SJSA1 (cell line): ENCODE data around the gene TTC28. TPM values are rescaled to one million over a fixed set of nuclear protein-coding genes. Genes with fewer than 3 reads are reported as not detected.
"Not testable (repeated sequence)": the region's sequence is repeated elsewhere in the genome, so short reads cannot be mapped to it uniquely, and the experiment has no call there.

Experiments
- DNase-seq, 2 experiments: peaks; one replicate each; pipeline ENCODE4 v3.0.0-alpha.2; 2015 to 2020; ENCODE audit warnings: low spot score in 2 of 2, low read depth in 1 of 2
- H3K27ac ChIP-seq: fragments of 250-450 bp; sonication (Bioruptor Pico); 2 replicates; pipeline ENCODE4 v1.5.1; 2020; ENCODE audit warnings: mild to moderate bottlenecking, moderate library complexity
- H3K27me3 ChIP-seq: fragments of 250-450 bp; sonication (Bioruptor Pico); replicated peaks from 2 replicates; pipeline ENCODE4 v1.5.1; 2020; ENCODE audit warnings: mild to moderate bottlenecking, moderate library complexity
- H3K36me3 ChIP-seq: fragments of 250-450 bp; sonication (Bioruptor Pico); 2 replicates; pipeline ENCODE4 v1.5.1; 2020; ENCODE audit warnings: mild to moderate bottlenecking
- H3K4me1 ChIP-seq: fragments of 250-450 bp; sonication (Bioruptor Pico); replicated peaks from 2 replicates; pipeline ENCODE4 v1.6.1; 2021; ENCODE audit warnings: mild to moderate bottlenecking
- H3K4me3 ChIP-seq: fragments of 250-450 bp; sonication (Bioruptor Pico); 2 replicates; pipeline ENCODE4 v1.5.1; 2020; ENCODE audit warnings: mild to moderate bottlenecking
- H3K9me3 ChIP-seq: fragments of 250-450 bp; sonication (Bioruptor Pico); replicated peaks from 2 replicates; pipeline ENCODE4 v1.5.1; 2020; ENCODE audit warnings: mild to moderate bottlenecking
- total RNA-seq: library from RNA; depleted of rRNA; stranded (reverse); fragments of >200 nt; shearing (Covaris generic); gene quantifications from 2 replicates; pipeline ENCODE4 v1.2.3, GENCODE V29; 2014

The TTC28 gene
- total RNA-seq, 1 experiment from 2014 or later, result 9.7 TPM

DNA sequence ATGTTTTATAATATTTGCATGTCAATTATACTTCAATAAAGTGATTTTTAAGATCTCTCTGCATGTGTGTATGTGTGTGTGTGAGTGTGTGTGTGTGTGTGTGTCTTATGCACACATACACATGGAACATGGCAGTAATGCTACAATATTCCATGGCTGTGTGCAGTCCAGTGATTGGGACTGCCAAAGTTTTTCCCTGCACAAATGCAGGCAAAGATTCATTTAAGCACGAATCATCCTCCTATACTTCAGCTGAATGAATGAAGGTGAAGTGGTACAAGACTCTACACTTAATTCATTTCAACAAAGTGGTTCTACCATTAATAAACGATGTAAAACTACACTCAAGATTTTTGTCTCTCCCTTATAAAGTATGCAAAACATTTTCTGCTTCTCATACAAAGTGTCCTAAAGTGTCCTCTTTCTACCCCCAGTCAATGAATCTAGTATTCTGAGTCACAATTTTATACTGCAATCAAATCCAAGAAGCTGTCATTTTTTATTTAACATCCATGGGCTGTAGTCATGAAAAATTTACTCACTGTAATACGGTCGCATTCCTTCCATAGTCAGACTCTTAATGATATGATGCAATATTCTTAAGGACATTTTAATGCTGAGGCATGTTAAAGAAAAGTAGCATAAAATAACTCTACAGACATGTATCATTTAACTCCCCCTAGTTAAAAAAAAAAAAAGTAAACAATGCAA, 132.4 kb downstream of the TTC28 start:
- Histone ChIP-seq H3K4me3 (no peak overlapping the region), H3K27ac (no peak overlapping the region)
- no peak for DNase-seq

DNA sequence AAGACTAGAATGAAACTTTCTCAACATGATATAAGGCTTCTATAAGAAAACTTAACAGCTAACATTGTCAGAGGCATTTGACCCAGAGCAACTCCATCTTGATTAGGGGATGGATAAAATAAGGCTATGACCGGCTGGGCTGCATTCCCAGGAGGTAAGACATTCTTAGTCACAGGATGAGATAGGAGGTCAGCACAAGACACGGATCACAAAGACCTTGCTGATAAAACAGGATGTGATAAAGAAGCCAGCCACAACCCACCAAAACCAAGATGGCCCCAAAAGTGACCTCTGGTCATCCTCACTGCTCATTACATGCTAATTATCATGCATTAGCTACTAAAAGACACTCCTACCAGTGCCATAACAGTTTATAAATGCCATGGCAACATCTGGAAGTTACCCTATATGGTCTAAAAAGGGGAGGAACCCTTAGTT, 135.2 kb downstream of the TTC28 start:
- Histone ChIP-seq H3K36me3 (no peaks in the 10 kb centered on the region), H3K9me3 (no peaks in the 10 kb centered on the region), H3K4me3 (no peak overlapping the region), H3K27ac (no peak overlapping the region), H3K27me3 (no peaks in the 10 kb centered on the region), H3K4me1 (no peaks in the 10 kb centered on the region)
- no peak for DNase-seq

More for the DNA sequence above, 132.4 kb downstream of the TTC28 start:
- Histone ChIP-seq H3K27me3 (no peaks in the 10 kb centered on the region), H3K4me1 (no peaks in the 10 kb centered on the region), H3K36me3 (no peaks in the 10 kb centered on the region), H3K9me3 (no peaks in the 10 kb centered on the region)

DNA sequence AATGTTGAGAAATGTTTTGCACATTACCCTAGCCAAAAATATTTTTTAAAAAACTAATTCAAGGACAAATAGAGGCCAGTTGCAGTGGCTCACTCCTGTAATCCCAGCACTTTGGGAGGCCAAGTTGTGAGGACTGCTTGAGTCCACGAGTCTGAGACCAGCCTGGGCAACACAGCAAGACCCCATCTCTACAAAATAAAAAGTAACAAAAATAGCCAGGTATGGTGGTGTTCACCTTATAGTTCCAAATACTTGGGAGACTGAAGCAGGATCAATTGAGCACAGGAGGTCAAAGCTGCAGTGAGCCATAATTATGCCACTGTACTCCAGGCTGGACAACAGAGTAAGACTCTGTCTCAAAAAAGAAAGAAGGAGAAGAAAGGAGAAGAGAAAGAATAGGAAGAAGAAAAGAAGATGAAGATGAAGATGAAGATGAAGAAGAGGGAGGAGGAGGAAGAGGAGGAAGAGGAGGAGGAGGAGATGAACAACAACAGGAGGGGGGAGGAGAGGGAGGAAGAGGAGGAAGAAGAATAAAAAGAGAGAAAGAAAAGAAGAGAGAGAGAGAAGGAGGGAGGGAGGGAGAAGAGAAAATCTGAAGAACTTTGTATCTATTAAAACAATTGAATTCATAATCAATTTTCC, 136.5 kb downstream of the TTC28 start:
- no peak for DNase-seq
- no peaks in the 10 kb centered on the region for H3K36me3 ChIP-seq
- H3K27ac ChIP-seq, result no peak overlapping the region
- H3K27me3 ChIP-seq, result no peaks in the 10 kb centered on the region
- H3K9me3 ChIP-seq, result no peaks in the 10 kb centered on the region
- no peaks in the 10 kb centered on the region for H3K4me1 ChIP-seq
- no peak overlapping the region for H3K4me3 ChIP-seq

DNA sequence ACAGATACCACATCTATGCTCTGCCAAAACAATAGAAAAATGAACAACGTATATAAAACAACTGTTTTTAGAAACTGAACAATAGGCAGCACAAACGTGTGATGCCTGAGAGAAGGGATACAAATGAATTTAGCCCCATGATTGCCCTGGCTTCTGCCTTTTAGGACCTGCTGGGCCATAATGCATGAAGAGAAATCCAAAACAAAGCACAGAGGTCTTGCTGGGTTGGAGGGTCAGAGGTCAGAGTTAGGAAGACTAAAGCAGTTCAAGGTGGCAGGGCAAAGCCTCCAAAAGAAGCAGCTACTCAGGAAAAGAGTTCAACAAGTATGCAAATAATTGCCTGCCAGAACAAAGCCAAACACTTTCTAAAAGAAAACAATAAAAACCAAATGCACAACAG, 138.5 kb downstream of the TTC28 start:
- no peaks in the 10 kb centered on the region for H3K27me3 ChIP-seq
- no peak overlapping the region for H3K27ac ChIP-seq
- no peak for DNase-seq
- no peak overlapping the region for H3K4me3 ChIP-seq
- no peaks in the 10 kb centered on the region for H3K4me1 ChIP-seq
- no peaks in the 10 kb centered on the region for H3K9me3 ChIP-seq
- no peaks in the 10 kb centered on the region for H3K36me3 ChIP-seq

DNA sequence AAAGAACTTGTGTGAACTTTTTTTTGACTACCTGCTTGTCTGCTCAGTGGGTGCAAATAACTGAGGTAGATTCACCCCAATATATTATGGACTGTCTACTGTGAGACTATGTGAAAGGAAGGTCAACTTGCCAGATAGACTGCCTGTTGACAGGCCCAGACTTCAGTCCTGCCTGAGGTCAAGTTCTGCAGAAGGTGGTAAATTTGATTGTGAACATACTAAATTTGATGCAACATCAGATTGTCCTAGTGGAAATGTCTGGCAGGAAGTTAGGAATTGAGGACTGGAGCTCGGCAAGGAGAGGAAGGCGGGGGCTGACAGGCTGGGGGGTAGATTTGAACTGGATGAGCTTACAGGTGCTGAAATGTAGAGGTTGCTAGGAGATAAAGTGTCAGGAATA, 140.7 kb downstream of the TTC28 start:
- no peaks in the 10 kb centered on the region for H3K36me3 ChIP-seq
- no peak overlapping the region for H3K4me3 ChIP-seq
- H3K27me3 ChIP-seq, result no peaks in the 10 kb centered on the region
- H3K9me3 ChIP-seq, result no peaks in the 10 kb centered on the region
- no peak overlapping the region for H3K27ac ChIP-seq
- no peak for DNase-seq
- H3K4me1 ChIP-seq, result no peaks in the 10 kb centered on the region

- H3K4me3 ChIP-seq, result not testable (repeated sequence)
These were observed 149.1 kb downstream of the TTC28 start for GRCh38 chr22:28530565-28530964.

DNA sequence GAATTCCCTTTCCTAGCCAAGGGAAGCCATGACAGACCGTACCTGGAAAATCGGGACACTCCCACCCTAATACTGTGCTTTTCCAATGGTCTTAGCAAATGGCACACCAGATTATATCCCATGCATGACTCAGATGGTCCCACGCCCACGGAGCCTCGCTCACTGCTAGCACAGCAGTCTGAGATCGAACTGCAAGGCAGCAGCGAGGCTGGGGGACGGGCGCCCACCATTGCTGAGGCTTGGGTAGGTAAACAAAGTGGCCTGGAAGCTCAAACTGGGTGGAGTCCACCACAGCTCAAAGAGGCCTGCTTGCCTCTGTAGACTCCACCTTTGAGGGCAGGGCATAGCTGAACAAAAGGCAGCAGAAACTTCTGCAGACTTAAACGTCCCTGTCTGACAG, 150.5 kb downstream of the TTC28 start:
- H3K4me3 ChIP-seq, H3K36me3 ChIP-seq, H3K27me3 ChIP-seq, H3K4me1 ChIP-seq, DNase-seq, H3K27ac ChIP-seq, H3K9me3 ChIP-seq: not testable (repeated sequence)

More at GRCh38 chr22:28530565-28530964, 149.1 kb downstream of the TTC28 start:
- H3K27me3 ChIP-seq, H3K4me1 ChIP-seq, DNase-seq, H3K9me3 ChIP-seq, H3K27ac ChIP-seq, H3K36me3 ChIP-seq: not testable (repeated sequence)

- peaks cover 8% of the 10 kb centered on the region; the same call in 1 of the 2 replicates for H3K4me1 ChIP-seq
- no peak overlapping the region for H3K4me3 ChIP-seq
- no peaks in the 10 kb centered on the region for H3K27me3 ChIP-seq
- no peaks in the 10 kb centered on the region for H3K9me3 ChIP-seq
- no peak for DNase-seq
- H3K36me3 ChIP-seq, result no peaks in the 10 kb centered on the region
- H3K27ac ChIP-seq, result no peak overlapping the region
These were observed 158.2 kb downstream of the TTC28 start for GRCh38 chr22:28521451-28521850.

DNA sequence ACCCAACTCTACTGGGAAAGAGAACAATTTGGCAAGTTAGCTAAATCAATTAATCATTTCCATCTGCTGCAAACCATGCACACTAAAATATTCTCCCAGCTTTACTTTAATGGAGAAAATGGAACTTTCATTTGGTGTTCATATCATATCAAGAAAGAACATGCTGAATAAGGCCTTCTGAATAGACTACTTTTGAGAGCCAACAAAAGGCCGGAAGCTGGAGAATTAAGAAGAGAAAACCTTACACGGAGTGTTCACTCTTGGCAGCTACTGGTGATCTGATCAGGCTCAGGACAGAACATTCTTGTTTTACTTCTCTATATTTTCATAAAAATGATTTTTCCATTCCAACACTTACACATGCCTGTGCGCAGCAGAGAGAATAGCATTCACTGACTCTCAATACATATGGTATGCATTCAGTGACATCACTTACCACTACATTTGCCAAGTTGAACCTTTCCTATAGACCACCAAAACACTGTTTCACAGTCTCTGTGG, 165.3 kb downstream of the TTC28 start:
- no peak for DNase-seq
- no peak overlapping the region for H3K27ac ChIP-seq

GRCh38 chr22:28512387-28512786, 167.3 kb downstream of the TTC28 start:
- H3K4me1 ChIP-seq, H3K9me3 ChIP-seq, H3K36me3 ChIP-seq, H3K27me3 ChIP-seq, H3K27ac ChIP-seq, DNase-seq, H3K4me3 ChIP-seq: not testable (repeated sequence)

More for the DNA sequence above, 165.3 kb downstream of the TTC28 start:
- H3K4me1 ChIP-seq, result peaks cover 4% of the 10 kb centered on the region; the same call in 1 of the 2 replicates
- H3K27me3 ChIP-seq, result no peaks in the 10 kb centered on the region
- no peak overlapping the region for H3K4me3 ChIP-seq
- H3K36me3 ChIP-seq, result no peaks in the 10 kb centered on the region
- no peaks in the 10 kb centered on the region for H3K9me3 ChIP-seq

- H3K4me3 ChIP-seq, result no peak overlapping the region
- no peak overlapping the region for H3K27ac ChIP-seq
- no peaks in the 10 kb centered on the region for H3K4me1 ChIP-seq
- H3K27me3 ChIP-seq, result no peaks in the 10 kb centered on the region
- no peaks in the 10 kb centered on the region for H3K36me3 ChIP-seq
- no peaks in the 10 kb centered on the region for H3K9me3 ChIP-seq
- DNase-seq, result no peak
These were observed 171.7 kb downstream of the TTC28 start for GRCh38 chr22:28507896-28508295.

DNA sequence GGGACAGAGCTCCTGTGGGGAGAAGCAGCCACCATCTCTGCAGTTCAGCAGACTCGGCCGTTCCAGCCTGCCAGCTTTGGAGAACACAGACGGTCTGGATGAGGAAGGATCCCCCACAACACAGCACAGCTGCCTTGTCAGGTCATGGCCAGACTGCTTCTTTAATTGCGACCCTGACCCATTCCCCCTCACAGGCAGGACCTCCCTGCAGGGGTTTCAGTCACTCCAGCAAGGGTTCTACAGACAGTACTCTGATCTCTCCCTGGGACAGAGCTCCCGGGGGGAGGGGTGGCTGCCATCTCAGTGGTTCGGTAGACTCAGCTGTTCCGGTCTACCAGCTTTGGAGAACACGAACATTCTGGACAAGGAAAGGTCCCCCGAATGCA, 173.5 kb downstream of the TTC28 start:
- DNase-seq, result no peak
- no peaks in the 10 kb centered on the region for H3K27me3 ChIP-seq
- no peaks in the 10 kb centered on the region for H3K4me1 ChIP-seq
- no peak overlapping the region for H3K4me3 ChIP-seq
- no peak overlapping the region for H3K27ac ChIP-seq
- no peaks in the 10 kb centered on the region for H3K9me3 ChIP-seq
- no peaks in the 10 kb centered on the region for H3K36me3 ChIP-seq

- Histone ChIP-seq H3K27me3 (no peaks in the 10 kb centered on the region), H3K9me3 (no peaks in the 10 kb centered on the region), H3K27ac (no peak overlapping the region), H3K4me3 (no peak overlapping the region), H3K4me1 (no peaks in the 10 kb centered on the region), H3K36me3 (no peaks in the 10 kb centered on the region)
- DNase-seq, result no peak
These were observed 174.1 kb downstream of the TTC28 start for GRCh38 chr22:28505416-28506149.

DNA sequence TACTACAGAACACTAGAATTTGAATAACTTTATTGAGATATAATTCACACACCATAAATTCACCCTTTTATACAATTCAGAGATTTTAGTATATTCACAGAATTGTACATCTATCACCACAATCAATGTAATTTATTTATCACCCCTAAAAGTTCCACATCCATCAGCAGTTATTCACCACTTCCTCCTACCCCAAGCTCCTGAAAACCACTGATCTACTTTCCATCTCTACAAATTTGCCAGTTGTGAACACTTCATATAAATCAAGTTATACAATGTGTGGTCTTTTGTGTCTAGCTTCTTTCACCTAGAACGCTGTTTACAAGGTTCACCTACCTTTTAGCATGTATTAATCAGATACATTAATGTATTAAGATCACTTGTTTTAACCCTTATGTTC, 179.6 kb downstream of the TTC28 start:
- Histone ChIP-seq H3K4me3 (no peak overlapping the region), H3K4me1 (peaks cover 9% of the 10 kb centered on the region), H3K36me3 (no peaks in the 10 kb centered on the region), H3K27ac (no peak overlapping the region), H3K9me3 (no peaks in the 10 kb centered on the region), H3K27me3 (no peaks in the 10 kb centered on the region)
- DNase-seq, result no peak
